Measurements from ENCODE around the gene CACHD1.
"Not testable (repeated sequence)": the region's sequence is repeated elsewhere in the genome, so short reads cannot be mapped to it uniquely, and the experiment has no call there.

Gene CACHD1

GRCh38 chr1:64594446-64594845 is 124.5 kb downstream of the CACHD1 start:
- no peak for DNase-seq (ENCODE audit: low spot score)

- DNase-seq (ENCODE audit: low spot score) = no peak
Observed at GRCh38 chr1:64595871-64596515, 126.1 kb downstream of the CACHD1 start.

DNA sequence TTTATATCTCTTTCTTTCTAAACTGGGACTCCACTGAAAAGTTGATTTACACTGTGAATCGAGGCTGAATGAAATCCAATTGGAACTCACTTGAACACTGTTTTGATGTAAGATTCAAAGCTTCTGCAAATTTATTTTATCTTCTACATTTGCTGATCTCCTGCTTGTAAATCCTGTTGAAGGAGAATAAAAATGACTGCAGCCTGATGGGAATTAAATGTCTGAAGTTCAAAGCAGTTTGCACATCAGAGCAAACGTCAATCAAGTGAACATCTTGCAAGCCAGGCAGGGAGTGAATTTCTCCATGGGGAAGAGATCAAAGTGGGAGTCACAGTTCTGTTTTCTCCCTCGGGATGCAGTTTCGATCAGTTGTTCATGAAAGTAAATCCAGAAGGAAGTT is 127.2 kb downstream of the CACHD1 start:
- peak; percentile 49 for DNase-seq (ENCODE audit: low spot score)

GRCh38 chr1:64598100-64598571 is 128.2 kb downstream of the CACHD1 start:
- no peak for DNase-seq (ENCODE audit: low spot score)

GRCh38 chr1:64599242-64599641 is 129.3 kb downstream of the CACHD1 start:
- DNase-seq (ENCODE audit: low spot score) = no peak

GRCh38 chr1:64601207-64601606 is 131.3 kb downstream of the CACHD1 start:
- DNase-seq (ENCODE audit: low spot score) = no peak

DNA sequence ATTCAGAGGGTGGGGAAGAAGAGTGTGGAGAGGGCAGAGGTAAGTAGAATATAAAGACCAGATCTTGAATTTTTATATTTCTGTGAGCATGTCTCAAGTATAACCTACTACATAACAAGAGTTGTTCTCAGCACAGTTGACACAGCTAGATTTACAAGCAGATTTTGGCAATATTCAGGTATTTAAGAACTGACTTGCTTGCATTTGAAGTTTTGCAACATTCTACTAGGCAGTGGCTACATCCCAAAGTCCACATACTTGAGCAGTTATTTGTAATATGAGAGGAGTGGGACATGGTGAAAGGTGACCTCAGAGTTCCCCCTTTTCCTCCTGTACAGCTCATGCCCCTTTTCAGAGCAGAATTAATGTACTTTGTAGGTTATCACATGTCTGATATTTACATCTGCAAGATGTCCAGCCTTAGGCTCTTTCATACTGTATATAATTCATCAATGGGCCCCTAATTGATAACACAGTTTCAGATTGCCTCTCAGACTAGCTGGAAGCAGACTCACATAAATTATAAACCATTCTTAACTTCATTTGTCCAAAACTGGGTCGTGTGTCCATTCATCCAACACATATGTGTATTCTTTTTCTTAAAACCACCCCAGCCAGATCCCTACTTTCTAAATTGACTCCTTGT is 138.2 kb downstream of the CACHD1 start:
- no peak for DNase-seq (ENCODE audit: low spot score)

GRCh38 chr1:64608651-64609048 is 138.7 kb downstream of the CACHD1 start:
- DNase-seq (ENCODE audit: low spot score) = no peak

GRCh38 chr1:64610950-64611349 is 141.0 kb downstream of the CACHD1 start:
- not testable (repeated sequence) for DNase-seq (ENCODE audit: low spot score)

DNA sequence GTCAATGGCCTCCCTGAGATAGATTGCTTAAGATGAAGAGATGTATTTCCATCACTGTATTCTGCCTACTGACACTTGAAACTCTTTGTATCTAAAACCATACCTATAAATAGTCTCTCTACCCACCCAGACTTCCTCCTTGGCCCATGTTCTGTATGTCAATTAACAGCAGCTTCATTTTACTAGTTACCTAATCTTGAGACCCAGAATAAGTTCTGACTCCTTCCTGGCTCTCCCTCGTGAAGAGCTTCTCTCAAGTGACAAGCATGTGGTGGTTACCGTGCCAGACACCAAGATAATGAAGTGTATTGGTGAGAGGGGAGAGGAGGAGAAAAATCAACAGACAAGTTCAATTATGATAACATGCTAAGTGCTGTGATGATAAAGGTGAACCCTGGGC is 146.1 kb downstream of the CACHD1 start:
- no peak for DNase-seq (ENCODE audit: low spot score)

DNA sequence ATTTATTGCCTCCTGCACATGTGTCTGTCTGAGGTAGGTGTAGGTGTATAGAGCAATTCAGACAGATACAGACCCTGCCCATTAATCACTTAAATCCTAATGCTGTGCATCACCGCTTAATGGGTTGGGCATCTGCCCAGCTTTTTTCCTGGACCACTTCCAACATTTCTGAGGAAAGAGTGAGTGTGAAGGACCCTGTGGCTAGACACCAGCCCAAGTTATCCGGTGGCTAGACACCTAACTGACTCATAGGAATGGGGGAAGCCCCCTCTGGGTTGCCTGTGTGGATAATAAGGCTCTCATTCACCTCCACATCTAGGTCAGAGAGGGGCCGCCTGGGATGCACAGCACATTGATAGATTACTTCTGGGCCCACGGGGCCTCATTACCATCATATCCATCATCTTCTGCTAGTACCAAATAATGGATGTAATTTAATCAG is 153.8 kb downstream of the CACHD1 start:
- no peak for DNase-seq (ENCODE audit: low spot score)

DNA sequence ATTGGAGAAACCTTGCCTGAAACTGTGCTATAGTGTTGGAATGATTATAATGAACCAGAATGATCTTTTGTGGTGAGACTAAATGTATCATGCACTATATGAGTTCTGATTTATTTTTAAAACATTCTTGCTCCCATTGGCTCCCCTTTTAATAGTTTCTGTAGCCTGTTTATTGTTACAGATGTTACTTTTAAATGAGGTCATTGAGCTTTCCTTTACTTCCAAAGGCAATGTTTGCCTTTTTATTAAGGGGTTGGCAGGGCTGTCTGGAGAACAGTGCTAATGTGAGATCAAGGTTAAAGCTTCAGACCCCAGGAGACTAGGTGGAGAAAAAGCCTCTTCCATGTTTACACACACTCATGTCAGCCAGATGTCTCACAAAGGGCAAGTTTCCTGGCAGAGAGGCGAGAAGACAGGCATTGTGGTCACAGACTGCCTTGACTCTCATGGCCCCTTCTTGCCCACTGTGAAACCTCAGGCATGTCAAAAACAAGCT is 154.3 kb downstream of the CACHD1 start:
- no peak for DNase-seq (ENCODE audit: low spot score)

GRCh38 chr1:64624808-64625207 is 154.9 kb downstream of the CACHD1 start:
- no peak for DNase-seq (ENCODE audit: low spot score)

GRCh38 chr1:64630611-64631010 is 160.7 kb downstream of the CACHD1 start:
- DNase-seq (ENCODE audit: low spot score) = no peak

- peak; percentile 66 for DNase-seq (ENCODE audit: low spot score)
Observed at GRCh38 chr1:64631346-64632034, 161.6 kb downstream of the CACHD1 start.

DNA sequence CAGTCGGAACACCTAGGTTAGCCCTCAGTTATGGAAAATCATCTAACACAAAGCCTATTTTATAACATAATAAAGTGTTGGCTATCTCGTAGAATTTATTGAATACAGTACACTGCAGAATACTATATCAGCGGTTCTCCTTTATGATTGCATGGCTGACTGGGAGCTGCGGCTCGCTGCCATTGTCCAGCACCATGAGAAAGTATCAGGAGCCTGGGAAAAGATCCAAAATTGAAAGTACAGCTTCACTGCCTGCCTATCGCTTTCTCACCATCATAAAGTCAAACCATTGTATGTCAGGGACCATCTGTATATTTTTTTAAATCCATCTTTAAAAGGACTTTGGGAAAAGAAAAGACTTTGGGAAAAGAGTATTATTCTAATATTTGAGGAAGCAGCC is 163.0 kb downstream of the CACHD1 start:
- DNase-seq (ENCODE audit: low spot score) = no peak

DNA sequence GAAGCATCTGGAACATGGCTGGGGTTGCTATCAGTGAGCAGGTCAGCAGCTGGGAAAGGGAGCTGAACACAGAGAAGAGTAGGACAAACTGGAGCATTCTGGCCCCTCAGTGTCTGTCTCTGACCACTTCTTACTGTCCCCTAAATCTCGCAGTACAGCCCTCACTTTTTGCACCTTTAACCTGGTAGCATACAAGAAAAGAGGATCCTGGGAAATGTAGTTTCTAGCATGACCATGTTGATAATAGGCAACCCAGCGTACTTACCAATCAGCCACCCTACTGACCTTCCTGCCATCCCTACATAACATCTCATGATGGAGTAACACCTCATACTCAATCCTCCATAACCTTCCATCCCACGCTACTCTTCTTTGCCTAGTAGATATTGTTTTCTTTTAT is 175.8 kb downstream of the CACHD1 start:
- DNase-seq (ENCODE audit: low spot score) = no peak

GRCh38 chr1:64650411-64650810 is 180.5 kb downstream of the CACHD1 start:
- DNase-seq (ENCODE audit: low spot score) = no peak

GRCh38 chr1:64651841-64652240 is 181.9 kb downstream of the CACHD1 start:
- no peak for DNase-seq (ENCODE audit: low spot score)

DNA sequence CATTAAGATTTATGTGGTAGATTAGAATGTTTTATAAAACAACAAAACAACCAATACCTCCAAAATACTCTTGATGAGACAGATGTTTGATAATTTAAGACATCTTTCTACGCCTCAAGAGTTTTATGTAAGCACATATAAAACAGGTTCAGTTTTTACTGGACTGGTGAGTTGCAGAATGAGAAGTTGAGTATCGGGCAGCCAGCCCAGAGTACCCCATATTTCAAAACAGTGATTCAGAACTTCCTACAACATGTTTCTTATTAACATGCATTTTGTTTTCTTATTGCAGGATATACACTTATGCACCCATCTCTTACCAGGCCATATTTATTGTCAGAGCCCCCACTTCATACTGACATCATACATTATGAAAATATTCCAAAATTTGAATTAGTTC is 183.5 kb downstream of the CACHD1 start:
- no peak for DNase-seq (ENCODE audit: low spot score)

GRCh38 chr1:64654519-64655341 is 184.8 kb downstream of the CACHD1 start:
- DNase-seq (ENCODE audit: low spot score) = no peak

- no peak for DNase-seq (ENCODE audit: low spot score)
Observed at GRCh38 chr1:64655861-64656260, 185.9 kb downstream of the CACHD1 start.
